ENCODE results near the gene KLHL40.

Gene KLHL40

DNA sequence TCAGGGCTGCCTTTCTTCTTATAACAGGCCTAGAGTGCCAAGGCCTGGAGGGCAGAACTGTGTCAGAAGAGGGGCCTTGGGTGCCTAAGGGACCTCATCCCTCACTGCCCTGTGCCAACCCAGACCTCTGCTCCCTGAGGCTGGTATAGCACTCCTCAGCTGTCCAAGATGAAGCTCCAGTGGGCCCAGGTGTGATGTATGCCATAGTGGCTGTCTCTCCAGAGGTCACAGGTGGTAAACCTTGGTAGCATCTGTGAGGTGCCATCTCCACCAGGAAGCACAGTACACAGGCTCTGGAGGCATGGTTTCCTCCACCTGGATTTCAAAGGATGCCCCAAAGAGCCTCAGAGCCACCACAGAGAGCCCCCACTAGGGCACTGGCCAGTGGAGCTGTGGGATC, 12.3 kb upstream of the KLHL40 start:
- H3K27ac ChIP-seq: no peak overlapping the region
- ChIA-PET POLR2A (ENCODE audit: low non-redundant PET) (no interaction called here), CTCF (no interaction called here)
- TF ChIP-seq, protein P1, sequence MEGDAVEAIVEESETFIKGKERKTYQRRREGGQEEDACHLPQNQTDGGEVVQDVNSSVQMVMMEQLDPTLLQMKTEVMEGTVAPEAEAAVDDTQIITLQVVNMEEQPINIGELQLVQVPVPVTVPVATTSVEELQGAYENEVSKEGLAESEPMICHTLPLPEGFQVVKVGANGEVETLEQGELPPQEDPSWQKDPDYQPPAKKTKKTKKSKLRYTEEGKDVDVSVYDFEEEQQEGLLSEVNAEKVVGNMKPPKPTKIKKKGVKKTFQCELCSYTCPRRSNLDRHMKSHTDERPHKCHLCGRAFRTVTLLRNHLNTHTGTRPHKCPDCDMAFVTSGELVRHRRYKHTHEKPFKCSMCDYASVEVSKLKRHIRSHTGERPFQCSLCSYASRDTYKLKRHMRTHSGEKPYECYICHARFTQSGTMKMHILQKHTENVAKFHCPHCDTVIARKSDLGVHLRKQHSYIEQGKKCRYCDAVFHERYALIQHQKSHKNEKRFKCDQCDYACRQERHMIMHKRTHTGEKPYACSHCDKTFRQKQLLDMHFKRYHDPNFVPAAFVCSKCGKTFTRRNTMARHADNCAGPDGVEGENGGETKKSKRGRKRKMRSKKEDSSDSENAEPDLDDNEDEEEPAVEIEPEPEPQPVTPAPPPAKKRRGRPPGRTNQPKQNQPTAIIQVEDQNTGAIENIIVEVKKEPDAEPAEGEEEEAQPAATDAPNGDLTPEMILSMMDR (conservative IDR thresholded peaks at IDR 0.05; ENCODE audit: low read depth): no peak
- no peak for DNase-seq (ENCODE audit: low spot score)

DNA sequence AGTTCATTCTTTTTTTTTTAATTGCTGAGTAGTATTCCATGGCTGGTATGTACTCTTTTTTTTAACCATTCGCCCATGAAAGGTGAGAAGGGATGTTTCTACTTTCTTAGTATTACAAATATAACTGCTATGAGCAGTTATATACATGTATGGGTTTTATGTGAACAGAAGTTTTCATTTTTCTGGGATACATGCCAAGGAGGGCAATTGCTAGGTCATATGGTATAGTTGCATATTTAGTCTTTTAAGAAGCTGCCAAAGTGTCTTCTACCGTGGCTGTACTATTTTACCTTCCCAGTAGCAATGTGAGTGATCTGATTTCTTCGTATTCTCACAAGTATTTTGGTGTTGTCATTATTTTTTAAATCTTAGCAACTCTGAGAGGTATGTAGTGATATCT, 11.2 kb upstream of the KLHL40 start:
- CTCF ChIA-PET: no interaction called here
- TF ChIP-seq, protein P1 (conservative IDR thresholded peaks at IDR 0.05; ENCODE audit: low read depth): no peak
- POLR2A ChIA-PET (ENCODE audit: low non-redundant PET): no interaction called here
- DNase-seq (ENCODE audit: low spot score): no peak
- no peak overlapping the region for H3K27ac ChIP-seq

DNA sequence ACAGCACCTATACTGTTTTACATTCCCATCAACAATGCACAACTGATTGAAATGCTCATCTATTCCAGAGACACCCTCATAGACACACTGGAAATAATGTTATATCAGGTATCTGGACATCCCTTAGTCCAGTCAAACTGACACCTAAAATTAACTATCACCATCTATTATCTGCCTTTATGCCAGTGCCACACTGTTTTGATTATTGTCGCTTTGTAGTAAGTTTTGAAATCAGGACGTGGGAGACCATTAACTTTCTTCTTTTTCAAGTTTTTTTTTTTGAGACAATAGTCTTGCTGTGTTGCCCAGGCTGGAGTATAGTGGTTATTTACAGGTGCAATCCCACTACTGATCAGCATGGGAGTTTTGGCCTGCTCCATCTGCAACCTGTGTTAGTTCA, 9.4 kb upstream of the KLHL40 start:
- TF ChIP-seq, protein P1 (conservative IDR thresholded peaks at IDR 0.05; ENCODE audit: low read depth): no peak
- ChIA-PET CTCF (no interaction called here), POLR2A (ENCODE audit: low non-redundant PET) (no interaction called here)
- DNase-seq (ENCODE audit: low spot score): no peak
- no peak overlapping the region for H3K27ac ChIP-seq

DNA sequence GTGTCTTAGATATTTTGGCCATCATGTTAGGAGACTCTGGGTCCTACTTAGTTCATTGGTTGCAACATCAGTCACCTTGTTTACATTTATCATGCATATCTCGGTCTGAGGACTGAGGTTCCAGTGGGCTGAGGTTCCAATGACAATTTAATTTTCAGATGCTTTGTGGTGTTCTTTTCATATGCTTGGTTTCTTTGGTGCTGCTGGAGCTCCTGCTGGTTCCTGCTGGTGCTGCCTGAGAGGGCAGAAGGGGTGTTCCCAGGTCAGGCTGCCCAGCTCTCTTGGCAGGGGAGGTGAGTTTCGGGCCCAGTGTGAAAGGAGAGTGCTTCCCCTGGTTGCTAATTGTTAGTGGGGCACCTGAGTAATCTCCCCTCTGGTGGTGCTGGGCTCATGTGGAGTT, 6.9 kb upstream of the KLHL40 start:
- DNase-seq (ENCODE audit: low spot score): no peak
- H3K27ac ChIP-seq: no peak overlapping the region
- ChIA-PET POLR2A (ENCODE audit: low non-redundant PET) (no interaction called here), CTCF (no interaction called here)
- TF ChIP-seq, protein P1 (conservative IDR thresholded peaks at IDR 0.05; ENCODE audit: low read depth): no peak

DNA sequence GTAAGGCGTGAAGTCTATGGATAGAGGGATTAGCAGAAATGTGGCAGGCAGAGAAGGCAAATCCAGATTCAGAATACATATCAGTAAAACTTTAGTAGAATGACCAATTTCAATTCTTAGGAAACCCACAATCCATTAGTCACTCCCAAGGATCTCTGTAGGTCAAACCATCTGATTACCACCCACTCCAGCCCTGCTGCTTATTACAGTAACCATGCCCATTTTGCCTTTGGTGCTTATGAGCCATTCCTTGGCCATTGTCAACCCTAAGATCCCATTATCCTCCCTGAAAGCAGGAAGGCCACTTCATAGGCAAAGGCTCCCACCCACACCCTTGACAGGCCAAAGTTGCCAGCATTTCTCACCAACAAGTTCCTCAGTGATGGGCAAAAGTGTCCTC, 5.1 kb upstream of the KLHL40 start:
- no peak for DNase-seq (ENCODE audit: low spot score)
- TF ChIP-seq, protein P1 (conservative IDR thresholded peaks at IDR 0.05; ENCODE audit: low read depth): no peak
- ChIA-PET CTCF (no interaction called here), POLR2A (ENCODE audit: low non-redundant PET) (no interaction called here)
- no peak overlapping the region for H3K27ac ChIP-seq

DNA sequence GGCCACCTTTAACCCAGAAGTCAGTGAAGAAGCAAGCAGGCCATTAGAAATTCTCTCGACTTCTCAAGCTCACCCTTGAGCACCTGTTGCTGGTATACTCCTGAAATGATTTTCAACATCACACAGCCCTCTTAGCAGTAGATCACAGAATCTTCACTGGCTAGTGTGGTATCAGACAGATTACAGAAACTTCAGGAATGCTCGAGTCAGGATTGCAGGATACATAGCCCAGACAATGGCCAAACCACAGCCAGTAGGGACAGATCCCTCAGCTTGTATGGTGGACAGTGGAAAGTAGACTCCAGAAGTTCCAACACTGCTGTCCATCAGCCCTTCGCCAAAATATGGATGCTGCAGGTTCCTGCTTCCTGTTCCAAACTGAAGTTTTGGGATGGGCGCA, 4.5 kb upstream of the KLHL40 start:
- TF ChIP-seq, protein P1 (conservative IDR thresholded peaks at IDR 0.05; ENCODE audit: low read depth): no peak
- CTCF ChIA-PET: no interaction called here
- DNase-seq (ENCODE audit: low spot score): no peak
- H3K27ac ChIP-seq: no peak overlapping the region
- POLR2A ChIA-PET (ENCODE audit: low non-redundant PET): no interaction called here
